OCI-LY3 (cell line): ENCODE measurements around the gene LAMA3.

Experiments
- CTCF ChIP-seq: fragments of 200-600, 300-600 bp; sonication (generic); IDR thresholded peaks from 2 replicates; pipeline ENCODE4 v1.5.1; 2014; ENCODE audit warnings: antibody characterized with exemption, low read length, low read depth
- EZH2phosphoT487 ChIP-seq: fragments of 200-600 bp; shearing (Covaris generic); IDR thresholded peaks from 2 replicates; pipeline ENCODE4 v1.6.1; 2018; ENCODE audit warnings: antibody characterized with exemption, mixed run types, low read depth

DNA sequence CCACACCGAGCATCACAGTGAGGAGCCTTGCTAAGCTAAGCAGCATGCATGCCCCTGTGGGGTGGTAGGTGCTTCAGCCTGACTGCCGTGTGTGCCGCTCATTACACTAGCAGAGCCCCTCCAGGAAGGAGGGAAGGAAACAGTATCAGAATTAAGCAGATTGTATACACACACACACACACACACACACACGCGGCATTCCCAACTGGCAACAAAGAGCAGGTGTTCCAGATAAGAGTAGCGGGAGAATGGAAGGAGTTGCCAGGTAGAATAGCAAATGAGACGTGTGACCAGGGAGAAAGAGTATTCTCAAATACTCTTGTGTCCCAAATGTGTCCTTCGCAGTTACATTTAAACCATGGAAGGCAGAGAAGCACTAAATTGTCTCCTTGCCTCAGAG lies 277.7 kb downstream of the LAMA3 start:
- TF ChIP-seq CTCF (no peak), EZH2phosphoT487 (no peak)
